Heart left ventricle (tissue), 16 donors: ENCODE data around the gene RPS6KA2. TPM values are rescaled to one million over a fixed set of nuclear protein-coding genes. Genes with fewer than 3 reads are reported as not detected.

Source experiments
- ATAC-seq, 4 donors: fragments of 200-7000 bp; cut with Tn5 transposase; one replicate each; pipeline ENCODE4 v1.9.1; 2020 to 2022; ENCODE audit warnings: moderate library complexity in 4 of 4, mild to moderate bottlenecking in 3 of 4, moderate number of reproducible peaks in 1 of 4
- DNase-seq, 5 donors: peaks; one replicate each; pipeline ENCODE4 v3.0.0-alpha.2; 2020
- H3K27ac ChIP-seq, 12 donors: fragments of 200-600 bp; sonication (generic) in 4 of 12; one replicate each; pipeline versions ENCODE4 v1.5.0 to v1.8.0; 2016 to 2022; ENCODE audit warnings: mild to moderate bottlenecking in 2 of 12
- H3K27me3 ChIP-seq, 9 donors: fragments of 200-600 bp; sonication (generic) in 2 of 9; one replicate each; pipeline versions ENCODE4 v1.5.1 to v1.8.0; 2016 to 2022; ENCODE audit warnings: mild to moderate bottlenecking in 3 of 9
- H3K36me3 ChIP-seq, 9 donors: fragments of 200-600 bp; sonication (generic) in 2 of 9; one replicate each; pipeline versions ENCODE4 v1.5.0 to v1.8.0; 2018 to 2022; ENCODE audit warnings: mild to moderate bottlenecking in 2 of 9
- H3K4me1 ChIP-seq, 12 donors: fragments of 200-600 bp; sonication (generic) in 4 of 12; one replicate each; pipeline versions ENCODE4 v1.5.0 to v1.8.0; 2016 to 2022; ENCODE audit warnings: mild to moderate bottlenecking in 3 of 12
- H3K4me3 ChIP-seq, 12 donors: fragments of 200-600 bp; sonication (generic) in 4 of 12; one replicate each; pipeline versions ENCODE4 v1.5.0 to v1.8.0; 2017 to 2022; ENCODE audit warnings: mild to moderate bottlenecking in 9 of 12, moderate library complexity in 4 of 12
- H3K9me3 ChIP-seq, 12 donors: fragments of 200-600 bp; sonication (generic) in 4 of 12; one replicate each; pipeline versions ENCODE4 v1.5.0 to v1.8.0; 2016 to 2022; ENCODE audit warnings: mild to moderate bottlenecking in 1 of 12
- POLR2A ChIP-seq, 2 donors: fragments of 450-650 bp; IDR thresholded peaks; one replicate each; pipeline ENCODE4 v1.6.1; 2017; ENCODE audit warnings: antibody characterized with exemption in 2 of 2, mild to moderate bottlenecking in 2 of 2, moderate library complexity in 2 of 2
- WGBS, 4 donors: extraction: QIAGEN DNeasy Blood & Tissue Kit in 2 of 4; methylation state at CpG; one replicate each; pipeline versions ENCODE4 v1.1.5 to v1.1.7; 2013 to 2018; 5-methylcytosine and 5-hydroxymethylcytosine counted together
- intact Hi-C, 10 donors: fragments of 100-400 bp; cut with DNase I; formaldehyde crosslinking; loops; one replicate each; pipeline versions ENCODE4 v1.11.1 to v1.14.2; 2022
- polyA plus RNA-seq, 2 donors: library from polyadenylated mRNA; stranded (reverse); fragments of 200-250 nt; gene quantifications; one replicate each; pipeline ENCODE4 v1.2.3, GENCODE V29; 2013
- total RNA-seq, 9 donors: library from RNA; depleted of rRNA in 2 of 9; stranded (reverse); fragments of >200 nt in 2 of 9; fragmentation: NEBNext Ultra II Directional in 3 of 9; extraction: Animal tissue kit (Norgen Biotek cat#: 25700) in 3 of 9; gene quantifications; one replicate each; pipeline versions ENCODE4 v1.1.0 to v1.2.4, GENCODE V29; 2016 to 2023
- TF ChIP-seq, protein P1 (sequence below), 12 donors: fragments of 200-600 bp; sonication (generic) in 4 of 12; IDR thresholded peaks; one replicate each; pipeline versions ENCODE4 v1.5.0 to v1.8.0; 2018 to 2022; ENCODE audit warnings: antibody characterized with exemption in 12 of 12, mild to moderate bottlenecking in 5 of 12
- donor health status: ischemic (EF 13 %, LVEDD 7.1; RV severe dilation, severe dysfunction).
- donor health status: healthy with polysubstance abuse.
- donor health status: DM: no; HTN: yes; CAD: no.
- donor health status: DM: no; HTN: no; CAD: no.
- donor health status: ischemic (EF 25% LVEDD 6.9; RV normal size, moderate dysfunction).
- donor health status: ischemic (EF 25% LVEDD 5.7; RV mildly dilated, moderate dysfunction).
- donor health status: healthy.
- donor health status: DM: yes; HTN: yes; CAD: no.
- donor health status: ischemic (EF 35%, LVEDD 5.7; RV mildly dilated, moderate dysfunction).
- donor health status: nonischemic (EF 11% LVEDD 7.7; RV severe dilation, severe dysfunction).
- donor health status: DM: yes; HTN: yes; CAD: no.
- donor health status: PGD.
- donor health status: ischemic (EF 29% LVEDD 5.4; RV normal size, mild dysfunction).
- donor health status: nonischemic (EF 23%, LVEDD 6.1; RV moderate dilation, normal function).

Gene RPS6KA2
- total and polyA plus RNA-seq, 11 donors, result 23.0 to 171 (median 91.6) TPM

GRCh38 chr6:166572370-166573261 is 54.4 kb downstream of the RPS6KA2 start:
- peak overlapping the region in 3 of 12 donors; percentile 28 to 38 (median 35) for H3K27ac ChIP-seq
- 72 to 85% (median 80%) methylated on average over 13 to 18 of the region's 18 CpGs for WGBS, 4 donors
- intact Hi-C loops, result no loop called here

DNA sequence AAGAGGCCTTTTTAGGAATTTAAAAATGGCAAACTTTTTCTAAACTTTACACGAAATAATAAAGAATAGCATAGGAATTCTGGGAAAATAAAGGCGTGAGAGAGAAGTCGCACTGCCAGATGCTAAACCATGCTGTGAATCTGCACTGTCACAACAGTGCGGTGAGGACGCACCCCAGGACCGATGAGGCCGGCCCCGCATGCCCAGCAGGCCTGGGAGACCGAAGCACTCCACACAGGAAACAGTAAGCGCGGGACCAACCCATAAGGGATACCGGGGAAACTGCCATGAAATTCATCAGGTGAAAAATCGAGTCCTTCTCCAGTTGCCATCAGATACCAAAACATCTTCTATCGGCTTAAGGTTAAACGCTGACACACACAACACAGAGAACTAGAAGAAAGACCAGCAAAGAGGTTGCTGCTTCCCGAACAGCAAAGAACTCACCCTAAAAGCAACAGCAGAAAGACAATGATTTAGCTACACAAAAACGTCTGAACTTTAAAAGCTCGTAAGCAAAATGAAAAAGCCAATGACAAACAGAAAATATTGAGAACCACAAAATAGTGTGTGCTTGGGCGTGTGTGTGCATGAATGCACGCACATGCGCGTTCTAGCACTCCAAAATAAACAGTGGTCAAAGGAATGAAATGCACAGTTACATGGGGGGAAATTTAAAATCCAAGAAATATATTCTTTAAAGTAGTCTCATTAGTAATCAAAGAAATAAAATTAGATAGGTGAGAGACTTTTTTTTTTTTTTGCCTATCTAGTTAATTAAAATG is 55.9 kb downstream of the RPS6KA2 start:
- WGBS, 4 donors, result 88 to 94% (median 93%) methylated on average over 22 of the region's 22 CpGs
- Histone ChIP-seq H3K27me3 (no peaks in the 10 kb centered on the region), H3K4me3 (no peak overlapping the region), H3K4me1 (peaks cover 0 to 55% (median 18%) of the 10 kb centered on the region in 12 donors), H3K27ac (no peak overlapping the region), H3K36me3 (no peaks in the 10 kb centered on the region), H3K9me3 (peaks cover 0 to 3% (median 0%) of the 10 kb centered on the region in 12 donors)
- TF ChIP-seq, protein P1, sequence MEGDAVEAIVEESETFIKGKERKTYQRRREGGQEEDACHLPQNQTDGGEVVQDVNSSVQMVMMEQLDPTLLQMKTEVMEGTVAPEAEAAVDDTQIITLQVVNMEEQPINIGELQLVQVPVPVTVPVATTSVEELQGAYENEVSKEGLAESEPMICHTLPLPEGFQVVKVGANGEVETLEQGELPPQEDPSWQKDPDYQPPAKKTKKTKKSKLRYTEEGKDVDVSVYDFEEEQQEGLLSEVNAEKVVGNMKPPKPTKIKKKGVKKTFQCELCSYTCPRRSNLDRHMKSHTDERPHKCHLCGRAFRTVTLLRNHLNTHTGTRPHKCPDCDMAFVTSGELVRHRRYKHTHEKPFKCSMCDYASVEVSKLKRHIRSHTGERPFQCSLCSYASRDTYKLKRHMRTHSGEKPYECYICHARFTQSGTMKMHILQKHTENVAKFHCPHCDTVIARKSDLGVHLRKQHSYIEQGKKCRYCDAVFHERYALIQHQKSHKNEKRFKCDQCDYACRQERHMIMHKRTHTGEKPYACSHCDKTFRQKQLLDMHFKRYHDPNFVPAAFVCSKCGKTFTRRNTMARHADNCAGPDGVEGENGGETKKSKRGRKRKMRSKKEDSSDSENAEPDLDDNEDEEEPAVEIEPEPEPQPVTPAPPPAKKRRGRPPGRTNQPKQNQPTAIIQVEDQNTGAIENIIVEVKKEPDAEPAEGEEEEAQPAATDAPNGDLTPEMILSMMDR (IDR thresholded peaks at IDR 0.05), result no peak
- TF ChIP-seq POLR2A (IDR thresholded peaks at IDR 0.05), result no peak
- intact Hi-C loops, result no loop called here
- DNase-seq (no peak), ATAC-seq (no peak)

More at GRCh38 chr6:166572370-166573261, 54.4 kb downstream of the RPS6KA2 start:
- no peak for TF ChIP-seq POLR2A (IDR thresholded peaks at IDR 0.05)
- TF ChIP-seq, protein P1 (IDR thresholded peaks at IDR 0.05), result no peak
- Histone ChIP-seq H3K27me3 (no peaks in the 10 kb centered on the region), H3K4me3 (no peak overlapping the region), H3K36me3 (no peaks in the 10 kb centered on the region), H3K9me3 (peaks cover 0 to 12% (median 0%) of the 10 kb centered on the region in 12 donors), H3K4me1 (peaks cover 0 to 43% (median 16%) of the 10 kb centered on the region in 12 donors)
- peak; percentile 27 to 67 (median 40) for ATAC-seq
- DNase-seq, result no peak

DNA sequence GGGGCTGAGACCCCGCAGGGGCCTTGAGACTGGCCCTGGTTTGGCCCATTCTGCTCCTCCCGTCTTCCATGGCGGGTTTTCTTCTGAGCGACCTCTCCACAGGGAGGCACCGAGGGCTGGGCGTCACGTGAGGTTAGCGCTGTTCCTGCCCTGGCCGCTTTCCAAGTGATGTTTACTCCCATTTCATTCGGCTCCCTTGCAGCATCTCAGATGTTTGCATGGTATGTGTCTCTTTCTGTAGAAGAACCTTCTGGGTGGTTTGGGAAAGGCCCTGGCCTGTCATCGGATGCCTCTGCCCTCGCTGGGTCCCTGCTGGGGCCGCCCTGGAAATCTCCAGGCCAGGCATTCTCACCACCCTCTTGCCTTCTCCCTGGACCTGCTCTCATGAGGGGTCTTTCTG is 57.8 kb downstream of the RPS6KA2 start:
- ATAC-seq, result no peak
- DNase-seq, result peak in 1 of 5 donors; percentile 26
- TF ChIP-seq POLR2A (IDR thresholded peaks at IDR 0.05), result no peak
- Histone ChIP-seq H3K9me3 (no peaks in the 10 kb centered on the region), H3K27ac (no peak overlapping the region), H3K27me3 (no peaks in the 10 kb centered on the region), H3K4me3 (no peak overlapping the region), H3K4me1 (peaks cover 0 to 47% (median 21%) of the 10 kb centered on the region in 12 donors), H3K36me3 (no peaks in the 10 kb centered on the region)
- WGBS, 4 donors, result 85 to 96% (median 91%) methylated on average over 13 of the region's 13 CpGs
- intact Hi-C loops, result no loop called here

DNA sequence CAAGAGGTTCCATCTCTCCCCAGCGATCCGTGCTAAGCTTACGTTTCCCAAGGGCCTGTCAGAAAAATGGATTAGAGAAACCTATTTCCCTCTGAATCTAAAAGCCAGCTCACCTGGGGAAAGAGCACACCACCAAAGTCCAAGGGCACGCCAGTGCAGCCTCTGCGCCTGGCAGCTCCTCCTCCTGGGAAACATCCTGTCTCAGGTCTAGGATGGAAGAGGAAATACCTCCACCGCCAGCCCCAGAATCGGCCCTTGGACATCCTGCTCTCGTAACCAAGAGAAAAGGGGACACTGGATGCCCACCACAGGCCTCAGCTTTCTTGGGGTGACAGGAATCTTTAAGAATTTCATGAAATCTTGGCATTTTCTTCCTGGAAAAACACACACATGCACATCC is 59.2 kb downstream of the RPS6KA2 start:
- H3K36me3 ChIP-seq, result no peaks in the 10 kb centered on the region
- H3K4me1 ChIP-seq, result peaks cover 0 to 49% (median 25%) of the 10 kb centered on the region in 12 donors
- ATAC-seq (no peak), DNase-seq (no peak)
- no peaks in the 10 kb centered on the region for H3K27me3 ChIP-seq
- TF ChIP-seq POLR2A (IDR thresholded peaks at IDR 0.05), result no peak
- TF ChIP-seq, protein P1 (IDR thresholded peaks at IDR 0.05), result no peak
- 69 to 91% (median 81%) methylated on average over 8 of the region's 8 CpGs for WGBS, 4 donors
- no peaks in the 10 kb centered on the region for H3K9me3 ChIP-seq
- no peak overlapping the region for H3K27ac ChIP-seq
- intact Hi-C loops, result no loop called here
- no peak overlapping the region for H3K4me3 ChIP-seq
